ENCODE measurements around the gene TAF1B.

DNA sequence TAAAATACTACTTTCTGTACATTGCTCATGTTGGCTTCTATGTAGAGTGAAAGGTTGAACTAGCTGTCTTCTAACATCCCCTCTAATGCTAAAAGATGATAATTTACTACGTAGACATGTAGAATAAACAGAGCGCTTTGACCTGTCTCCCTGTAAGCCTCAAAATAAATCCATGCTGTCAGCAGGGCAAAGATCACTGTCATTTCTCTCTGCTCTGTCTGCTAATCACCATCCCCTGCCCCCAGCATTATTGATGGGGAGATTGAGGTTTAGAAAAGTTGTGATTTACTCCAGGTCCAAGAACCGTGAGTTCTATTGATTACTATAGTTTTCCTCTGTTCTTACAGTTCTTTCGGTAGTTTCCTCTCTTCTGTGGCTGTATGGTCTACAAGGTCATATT lies 69.2 kb downstream of the TAF1B start:
- TF ChIP-seq, protein P1, sequence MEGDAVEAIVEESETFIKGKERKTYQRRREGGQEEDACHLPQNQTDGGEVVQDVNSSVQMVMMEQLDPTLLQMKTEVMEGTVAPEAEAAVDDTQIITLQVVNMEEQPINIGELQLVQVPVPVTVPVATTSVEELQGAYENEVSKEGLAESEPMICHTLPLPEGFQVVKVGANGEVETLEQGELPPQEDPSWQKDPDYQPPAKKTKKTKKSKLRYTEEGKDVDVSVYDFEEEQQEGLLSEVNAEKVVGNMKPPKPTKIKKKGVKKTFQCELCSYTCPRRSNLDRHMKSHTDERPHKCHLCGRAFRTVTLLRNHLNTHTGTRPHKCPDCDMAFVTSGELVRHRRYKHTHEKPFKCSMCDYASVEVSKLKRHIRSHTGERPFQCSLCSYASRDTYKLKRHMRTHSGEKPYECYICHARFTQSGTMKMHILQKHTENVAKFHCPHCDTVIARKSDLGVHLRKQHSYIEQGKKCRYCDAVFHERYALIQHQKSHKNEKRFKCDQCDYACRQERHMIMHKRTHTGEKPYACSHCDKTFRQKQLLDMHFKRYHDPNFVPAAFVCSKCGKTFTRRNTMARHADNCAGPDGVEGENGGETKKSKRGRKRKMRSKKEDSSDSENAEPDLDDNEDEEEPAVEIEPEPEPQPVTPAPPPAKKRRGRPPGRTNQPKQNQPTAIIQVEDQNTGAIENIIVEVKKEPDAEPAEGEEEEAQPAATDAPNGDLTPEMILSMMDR (conservative IDR thresholded peaks at IDR 0.05; ENCODE audit: low read depth, low read length): no peak
- TF ChIP-seq EZH2 (IDR thresholded peaks at IDR 0.05; ENCODE audit: borderline replicate concordance, low read depth, low read length, poor library complexity, severe bottlenecking): no peak
